Prostate gland (tissue), 2 donors: ENCODE measurements around the gene ZBTB44.
"Not testable (repeated sequence)": the region's sequence is repeated elsewhere in the genome, so short reads cannot be mapped to it uniquely, and the experiment has no call there.

Experiments
- POLR2AphosphoS5 ChIP-seq: sonication (generic); formaldehyde crosslinking; IDR thresholded peaks from one replicate; pipeline ENCODE4 v1.6.1; 2017; ENCODE audit warnings: antibody characterized with exemption
- TF ChIP-seq, protein P1 (sequence below), 4 experiments: fragments of 200-600 bp in 2 of 4; fragments of 450-650 bp in 2 of 4; sonication (generic) in 2 of 4; IDR thresholded peaks; 1 replicate in 3 of 4; 2 replicates in 1 of 4; pipeline ENCODE4 v1.5.1; 2016 to 2019; ENCODE audit warnings: antibody characterized with exemption in 4 of 4, mild to moderate bottlenecking in 2 of 4, moderate library complexity in 2 of 4

DNA sequence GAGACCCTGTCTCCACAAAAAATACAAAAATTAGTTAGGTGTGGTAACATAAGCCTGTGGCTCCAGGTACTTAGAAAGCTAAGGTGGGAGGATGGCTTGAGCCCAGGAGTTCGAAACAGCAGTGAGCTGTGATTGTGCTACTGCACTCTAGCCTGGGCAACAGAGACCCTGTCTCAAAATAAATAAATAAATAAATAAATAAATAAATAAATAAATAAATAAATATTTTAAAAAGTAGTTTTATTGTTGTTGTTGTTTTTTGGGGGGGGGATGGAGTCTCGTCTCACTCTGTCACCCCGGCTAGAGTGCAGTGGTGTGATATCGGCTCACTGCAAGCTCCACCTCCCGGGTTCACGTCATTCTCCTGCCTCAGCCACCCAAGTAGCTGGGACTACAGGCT, 33.4 kb downstream of the ZBTB44 start:
- TF ChIP-seq, protein P1, sequence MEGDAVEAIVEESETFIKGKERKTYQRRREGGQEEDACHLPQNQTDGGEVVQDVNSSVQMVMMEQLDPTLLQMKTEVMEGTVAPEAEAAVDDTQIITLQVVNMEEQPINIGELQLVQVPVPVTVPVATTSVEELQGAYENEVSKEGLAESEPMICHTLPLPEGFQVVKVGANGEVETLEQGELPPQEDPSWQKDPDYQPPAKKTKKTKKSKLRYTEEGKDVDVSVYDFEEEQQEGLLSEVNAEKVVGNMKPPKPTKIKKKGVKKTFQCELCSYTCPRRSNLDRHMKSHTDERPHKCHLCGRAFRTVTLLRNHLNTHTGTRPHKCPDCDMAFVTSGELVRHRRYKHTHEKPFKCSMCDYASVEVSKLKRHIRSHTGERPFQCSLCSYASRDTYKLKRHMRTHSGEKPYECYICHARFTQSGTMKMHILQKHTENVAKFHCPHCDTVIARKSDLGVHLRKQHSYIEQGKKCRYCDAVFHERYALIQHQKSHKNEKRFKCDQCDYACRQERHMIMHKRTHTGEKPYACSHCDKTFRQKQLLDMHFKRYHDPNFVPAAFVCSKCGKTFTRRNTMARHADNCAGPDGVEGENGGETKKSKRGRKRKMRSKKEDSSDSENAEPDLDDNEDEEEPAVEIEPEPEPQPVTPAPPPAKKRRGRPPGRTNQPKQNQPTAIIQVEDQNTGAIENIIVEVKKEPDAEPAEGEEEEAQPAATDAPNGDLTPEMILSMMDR (IDR thresholded peaks at IDR 0.05): not testable (repeated sequence)
- not testable (repeated sequence) for TF ChIP-seq POLR2AphosphoS5
